ENCODE measurements around the gene CXCL9. TPM values are rescaled to one million over a fixed set of nuclear protein-coding genes. Genes with fewer than 3 reads are reported as not detected.
"Not testable (repeated sequence)": the region's sequence is repeated elsewhere in the genome, so short reads cannot be mapped to it uniquely, and the experiment has no call there.

CXCL9 gene
- total RNA-seq, 2 donors from 2014 or later = not detected

DNA sequence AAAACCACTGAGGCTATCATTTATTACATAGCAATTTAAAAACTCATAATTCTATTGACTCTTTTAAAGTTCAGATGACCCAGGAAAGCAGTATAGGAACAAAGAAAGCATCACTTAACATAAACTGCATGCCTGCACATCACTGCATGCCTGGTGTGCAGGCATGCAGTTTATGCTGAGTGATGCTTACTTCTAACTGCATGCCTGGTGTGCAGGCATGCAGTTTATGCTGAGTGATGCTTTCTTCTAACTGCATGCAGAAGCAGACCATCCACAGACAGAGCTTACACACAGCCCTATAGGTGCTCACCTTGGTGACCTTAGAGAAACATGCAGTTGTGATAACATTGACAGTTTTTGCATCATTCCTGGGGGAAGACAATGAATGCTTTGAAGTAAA is 33.5 kb downstream of the CXCL9 start:
- no peak overlapping the region for H3K27ac Mint-ChIP-seq
- no peaks in the 10 kb centered on the region for H3K4me1 Mint-ChIP-seq
- no peaks in the 10 kb centered on the region for H3K4me1 ChIP-seq (ENCODE audit: control insufficient read depth, insufficient read depth, low read length)
- peaks cover 80% of the 10 kb centered on the region for H3K36me3 Mint-ChIP-seq (ENCODE audit: low read depth)
- H3K9me3 Mint-ChIP-seq = peaks cover 16% of the 10 kb centered on the region
- H3K9ac ChIP-seq (ENCODE audit: extremely low read depth, low read length, poor library complexity, severe bottlenecking) = no peak overlapping the region
- H3K36me3 ChIP-seq (ENCODE audit: control insufficient read depth, insufficient read depth, low read length) = peaks cover 89% of the 10 kb centered on the region
- H3K27ac ChIP-seq (ENCODE audit: low read depth, low read length) = no peak overlapping the region
- no peak overlapping the region for H3K4me3 Mint-ChIP-seq
- no peaks in the 10 kb centered on the region for H3K27me3 ChIP-seq (ENCODE audit: control insufficient read depth, insufficient read depth, low read length, poor library complexity, severe bottlenecking)
- no peak overlapping the region for H3K4me3 ChIP-seq (ENCODE audit: low read length)
- no peak for DNase-seq
- TF ChIP-seq, protein P1, sequence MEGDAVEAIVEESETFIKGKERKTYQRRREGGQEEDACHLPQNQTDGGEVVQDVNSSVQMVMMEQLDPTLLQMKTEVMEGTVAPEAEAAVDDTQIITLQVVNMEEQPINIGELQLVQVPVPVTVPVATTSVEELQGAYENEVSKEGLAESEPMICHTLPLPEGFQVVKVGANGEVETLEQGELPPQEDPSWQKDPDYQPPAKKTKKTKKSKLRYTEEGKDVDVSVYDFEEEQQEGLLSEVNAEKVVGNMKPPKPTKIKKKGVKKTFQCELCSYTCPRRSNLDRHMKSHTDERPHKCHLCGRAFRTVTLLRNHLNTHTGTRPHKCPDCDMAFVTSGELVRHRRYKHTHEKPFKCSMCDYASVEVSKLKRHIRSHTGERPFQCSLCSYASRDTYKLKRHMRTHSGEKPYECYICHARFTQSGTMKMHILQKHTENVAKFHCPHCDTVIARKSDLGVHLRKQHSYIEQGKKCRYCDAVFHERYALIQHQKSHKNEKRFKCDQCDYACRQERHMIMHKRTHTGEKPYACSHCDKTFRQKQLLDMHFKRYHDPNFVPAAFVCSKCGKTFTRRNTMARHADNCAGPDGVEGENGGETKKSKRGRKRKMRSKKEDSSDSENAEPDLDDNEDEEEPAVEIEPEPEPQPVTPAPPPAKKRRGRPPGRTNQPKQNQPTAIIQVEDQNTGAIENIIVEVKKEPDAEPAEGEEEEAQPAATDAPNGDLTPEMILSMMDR (conservative IDR thresholded peaks at IDR 0.05) = no peak
- H3K27me3 Mint-ChIP-seq (ENCODE audit: insufficient read depth) = no peaks in the 10 kb centered on the region
- H3K9me3 ChIP-seq (ENCODE audit: control insufficient read depth, low read length) = peaks cover 25% of the 10 kb centered on the region

DNA sequence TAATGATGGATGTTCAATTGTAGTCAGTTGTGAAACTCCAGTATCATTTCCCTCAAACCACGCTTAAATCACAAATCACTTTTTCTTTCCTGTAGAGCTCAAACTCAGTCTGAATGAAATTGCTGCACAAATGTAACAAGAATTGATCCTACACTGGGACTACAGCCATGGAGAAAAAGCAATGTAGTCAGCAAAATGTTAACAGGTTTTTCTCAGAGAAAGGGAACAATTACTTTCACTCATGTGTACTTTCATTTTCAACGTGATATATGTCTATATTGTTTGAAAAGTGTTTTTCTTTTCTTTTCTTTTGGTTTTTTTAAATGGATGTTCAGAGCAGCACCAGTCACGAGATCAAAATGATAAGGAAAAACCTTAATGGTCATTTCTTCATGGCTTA is 39.2 kb downstream of the CXCL9 start:
- Histone ChIP-seq H3K9me3 (ENCODE audit: control insufficient read depth, low read length) (peaks cover 46% of the 10 kb centered on the region), H3K4me1 (ENCODE audit: control insufficient read depth, insufficient read depth, low read length) (no peaks in the 10 kb centered on the region), H3K36me3 (ENCODE audit: control insufficient read depth, insufficient read depth, low read length) (peaks cover 98% of the 10 kb centered on the region), H3K9ac (ENCODE audit: extremely low read depth, low read length, poor library complexity, severe bottlenecking) (no peak overlapping the region), H3K4me3 (ENCODE audit: low read length) (no peak overlapping the region), H3K27ac (ENCODE audit: low read depth, low read length) (no peak overlapping the region), H3K27me3 (ENCODE audit: control insufficient read depth, insufficient read depth, low read length, poor library complexity, severe bottlenecking) (no peaks in the 10 kb centered on the region)
- peaks cover 91% of the 10 kb centered on the region for H3K36me3 Mint-ChIP-seq (ENCODE audit: low read depth)
- no peak overlapping the region for H3K27ac Mint-ChIP-seq
- DNase-seq = no peak
- H3K27me3 Mint-ChIP-seq (ENCODE audit: insufficient read depth) = no peaks in the 10 kb centered on the region
- H3K4me1 Mint-ChIP-seq = no peaks in the 10 kb centered on the region
- 80 to 100% methylated on average over 1 to 3 of the region's 3 CpGs for WGBS, 2 experiments (ENCODE audit: insufficient coverage in 1 of 2, insufficient read length in 1 of 2)
- TF ChIP-seq, protein P1 (conservative IDR thresholded peaks at IDR 0.05) = no peak
- H3K9me3 Mint-ChIP-seq = peaks cover 35% of the 10 kb centered on the region
- H3K4me3 Mint-ChIP-seq = no peak overlapping the region

DNA sequence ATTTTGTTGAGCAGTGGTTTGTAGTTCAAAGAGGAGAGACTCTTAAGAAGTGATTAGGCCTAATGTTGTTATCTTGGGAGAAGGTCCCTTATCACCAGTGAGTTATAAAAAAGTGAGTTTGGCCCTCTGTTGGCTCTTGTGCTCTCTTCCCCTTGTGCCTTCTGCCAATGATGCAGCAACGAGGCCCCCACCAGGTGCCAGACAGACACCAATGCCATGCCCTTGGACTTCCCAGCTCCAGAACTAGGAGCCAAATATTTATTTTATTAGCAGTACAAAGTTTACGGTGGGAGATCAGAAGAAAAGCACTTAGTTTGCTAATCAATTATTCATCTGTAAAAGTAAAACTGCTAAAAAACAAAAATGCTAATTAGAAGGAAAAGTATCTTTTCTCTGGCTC is 43.8 kb downstream of the CXCL9 start:
- Histone ChIP-seq H3K36me3 (ENCODE audit: control insufficient read depth, insufficient read depth, low read length) (peaks cover 90% of the 10 kb centered on the region), H3K9me3 (ENCODE audit: control insufficient read depth, low read length) (peaks cover 54% of the 10 kb centered on the region), H3K4me1 (ENCODE audit: control insufficient read depth, insufficient read depth, low read length) (no peaks in the 10 kb centered on the region), H3K9ac (ENCODE audit: extremely low read depth, low read length, poor library complexity, severe bottlenecking) (no peak overlapping the region), H3K27ac (ENCODE audit: low read depth, low read length) (no peak overlapping the region), H3K27me3 (ENCODE audit: control insufficient read depth, insufficient read depth, low read length, poor library complexity, severe bottlenecking) (no peaks in the 10 kb centered on the region), H3K4me3 (ENCODE audit: low read length) (no peak overlapping the region)
- TF ChIP-seq, protein P1 (conservative IDR thresholded peaks at IDR 0.05) = no peak
- Mint-ChIP-seq H3K27me3 (ENCODE audit: insufficient read depth) (no peaks in the 10 kb centered on the region), H3K36me3 (ENCODE audit: low read depth) (peaks cover 97% of the 10 kb centered on the region), H3K27ac (no peak overlapping the region), H3K4me1 (no peaks in the 10 kb centered on the region), H3K9me3 (peaks cover 43% of the 10 kb centered on the region), H3K4me3 (no peak overlapping the region)
- 100% methylated on average over 1 of the region's 2 CpGs; no CpG with 5 or more reads in 1 of the 2 experiments for WGBS, 2 experiments (ENCODE audit: insufficient coverage in 1 of 2, insufficient read length in 1 of 2)
- DNase-seq = no peak

DNA sequence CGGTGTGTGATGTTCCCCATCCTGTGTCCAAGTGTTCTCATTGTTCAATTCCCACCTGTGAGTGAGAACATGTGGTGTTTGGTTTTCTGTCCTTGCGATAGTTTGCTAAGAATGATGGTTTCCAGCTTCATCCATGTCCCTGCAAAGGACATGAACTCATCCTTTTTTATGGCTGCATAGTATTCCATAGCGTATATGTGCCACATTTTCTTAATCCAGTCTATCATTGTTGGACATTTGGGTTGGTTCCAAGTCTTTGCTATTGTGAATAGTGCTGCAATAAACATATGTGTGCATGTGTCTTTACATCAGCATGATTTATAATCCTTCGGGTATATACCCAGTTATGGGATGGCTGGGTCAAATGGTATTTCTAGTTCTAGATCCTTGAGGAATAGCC is 45.2 kb downstream of the CXCL9 start:
- not testable (repeated sequence) for H3K4me1 Mint-ChIP-seq; DNase-seq; H3K27ac Mint-ChIP-seq; H3K4me1 ChIP-seq (ENCODE audit: control insufficient read depth, insufficient read depth, low read length); H3K27me3 ChIP-seq (ENCODE audit: control insufficient read depth, insufficient read depth, low read length, poor library complexity, severe bottlenecking); H3K9ac ChIP-seq (ENCODE audit: extremely low read depth, low read length, poor library complexity, severe bottlenecking); H3K27me3 Mint-ChIP-seq (ENCODE audit: insufficient read depth); H3K4me3 Mint-ChIP-seq; H3K27ac ChIP-seq (ENCODE audit: low read depth, low read length); H3K4me3 ChIP-seq (ENCODE audit: low read length)
- Mint-ChIP-seq H3K36me3 (ENCODE audit: low read depth) (peaks cover 97% of the 10 kb centered on the region), H3K9me3 (peaks cover 43% of the 10 kb centered on the region)
- H3K9me3 ChIP-seq (ENCODE audit: control insufficient read depth, low read length) = peaks cover 47% of the 10 kb centered on the region
- 92% methylated on average over 2 of the region's 4 CpGs; no CpG with 5 or more reads in 1 of the 2 experiments for WGBS, 2 experiments (ENCODE audit: insufficient coverage in 1 of 2, insufficient read length in 1 of 2)
- H3K36me3 ChIP-seq (ENCODE audit: control insufficient read depth, insufficient read depth, low read length) = peaks cover 89% of the 10 kb centered on the region

- peaks cover 83% of the 10 kb centered on the region for H3K36me3 ChIP-seq (ENCODE audit: control insufficient read depth, insufficient read depth, low read length)
- not testable (repeated sequence) for H3K4me3 Mint-ChIP-seq; H3K27ac ChIP-seq (ENCODE audit: low read depth, low read length)
Measured at GRCh38 chr4:75958546-75958945, 48.8 kb downstream of the CXCL9 start.

More at GRCh38 chr4:75958546-75958945, 48.8 kb downstream of the CXCL9 start:
- H3K9ac ChIP-seq (ENCODE audit: extremely low read depth, low read length, poor library complexity, severe bottlenecking); H3K4me1 Mint-ChIP-seq; H3K4me1 ChIP-seq (ENCODE audit: control insufficient read depth, insufficient read depth, low read length); H3K27me3 ChIP-seq (ENCODE audit: control insufficient read depth, insufficient read depth, low read length, poor library complexity, severe bottlenecking); H3K27me3 Mint-ChIP-seq (ENCODE audit: insufficient read depth); DNase-seq; H3K4me3 ChIP-seq (ENCODE audit: low read length); H3K27ac Mint-ChIP-seq: not testable (repeated sequence)
- Mint-ChIP-seq H3K9me3 (peaks cover 18% of the 10 kb centered on the region), H3K36me3 (ENCODE audit: low read depth) (peaks cover 95% of the 10 kb centered on the region)
- H3K9me3 ChIP-seq (ENCODE audit: control insufficient read depth, low read length) = peaks cover 12% of the 10 kb centered on the region
- 91 to 100% methylated on average over 1 to 3 of the region's 7 CpGs for WGBS, 2 experiments (ENCODE audit: insufficient coverage in 1 of 2, insufficient read length in 1 of 2)

Measured in endodermal cell (in vitro differentiated cells).